Measurements from ENCODE around the gene AHRR.

Gene AHRR

GRCh38 chr5:321726-322251, 275 bp downstream of the AHRR start:
- DNase-seq = no peak

GRCh38 chr5:322281-322941, 897 bp downstream of the AHRR start:
- no peak for DNase-seq

- DNase-seq = no peak
These were observed 1.7 kb downstream of the AHRR start for GRCh38 chr5:322942-323879.

GRCh38 chr5:324736-325612, 3.5 kb downstream of the AHRR start:
- DNase-seq = no peak

- DNase-seq = no peak
These were observed 4.6 kb downstream of the AHRR start for GRCh38 chr5:326109-326508.

GRCh38 chr5:329121-329735, 7.7 kb downstream of the AHRR start:
- no peak for DNase-seq

GRCh38 chr5:329768-330167, 8.3 kb downstream of the AHRR start:
- DNase-seq = no peak

GRCh38 chr5:332843-333242, 11.3 kb downstream of the AHRR start:
- DNase-seq = no peak

- no peak for DNase-seq
These were observed 12.4 kb downstream of the AHRR start for GRCh38 chr5:333945-334344.

- DNase-seq = no peak
These were observed 13.6 kb downstream of the AHRR start for GRCh38 chr5:334903-335739.

GRCh38 chr5:335740-336038, 14.2 kb downstream of the AHRR start:
- DNase-seq = no peak

GRCh38 chr5:337563-338130, 16.1 kb downstream of the AHRR start:
- peak; percentile 37 to 52 for DNase-seq

- no peak for DNase-seq
These were observed 21.3 kb downstream of the AHRR start for GRCh38 chr5:342501-343460.

GRCh38 chr5:343461-344401, 22.2 kb downstream of the AHRR start:
- DNase-seq = no peak

GRCh38 chr5:344668-345067, 23.2 kb downstream of the AHRR start:
- no peak for DNase-seq

GRCh38 chr5:345404-346195, 24.1 kb downstream of the AHRR start:
- DNase-seq = peak in 1 of 2 experiments; percentile 29

- DNase-seq = no peak
These were observed 24.9 kb downstream of the AHRR start for GRCh38 chr5:346229-346935.

Measured in NCI-H1930 (cell line).